A549 (cell line): Measurements from ENCODE around the gene FAM107B.
A peak's percentile ranks its signal among the peaks of the same experiment; 100 is the strongest.

Experiments used
- POLR2A ChIP-seq: IDR thresholded peaks from 2 replicates; pipeline ENCODE4 v1.6.1; 2012; ENCODE audit warnings: mild to moderate bottlenecking, low read length
- TF ChIP-seq, protein P1 (sequence below): IDR thresholded peaks from 2 replicates; pipeline ENCODE4 v1.6.1; 2012

DNA sequence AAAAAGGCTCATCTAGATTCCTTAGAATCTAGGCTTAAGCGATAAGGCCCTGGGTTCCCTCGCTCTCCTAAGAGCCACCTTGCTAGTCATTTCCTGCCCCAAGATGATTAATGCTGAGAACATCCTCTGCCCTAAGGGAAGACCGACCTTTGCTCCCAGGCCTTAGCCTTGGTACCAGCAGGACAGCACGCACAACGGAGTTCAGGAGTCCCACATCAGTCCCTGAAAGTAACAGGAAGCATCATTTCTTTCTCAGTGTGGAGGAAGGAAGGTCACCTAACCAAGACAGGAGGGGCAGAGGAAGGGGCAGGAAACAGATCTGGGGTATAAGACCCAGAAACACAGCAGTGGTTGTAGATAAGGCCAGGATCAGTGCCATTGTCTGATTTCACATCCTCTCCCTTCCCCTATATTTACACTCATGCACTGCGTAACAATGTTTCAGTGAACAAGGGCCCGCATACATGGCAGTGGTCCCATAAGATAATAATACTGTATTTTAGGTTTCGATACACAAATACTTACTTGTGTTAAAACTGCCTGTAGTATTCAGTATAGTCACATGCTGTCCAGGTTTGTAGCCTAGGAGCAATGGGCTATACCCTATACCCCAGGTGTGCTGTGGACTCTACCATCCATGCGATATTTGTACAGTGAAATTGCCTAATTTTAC is 8.1 kb upstream of the FAM107B start:
- TF ChIP-seq POLR2A, result peak; percentile 15; the same call in 1 of the 2 replicates
- TF ChIP-seq, protein P1, sequence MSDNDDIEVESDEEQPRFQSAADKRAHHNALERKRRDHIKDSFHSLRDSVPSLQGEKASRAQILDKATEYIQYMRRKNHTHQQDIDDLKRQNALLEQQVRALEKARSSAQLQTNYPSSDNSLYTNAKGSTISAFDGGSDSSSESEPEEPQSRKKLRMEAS, result peak; percentile 60
